NT2/D1 (cell line): ENCODE measurements around the gene RNH1.

Experiments used
- SUZ12 ChIP-seq: IDR thresholded peaks from 2 replicates; pipeline ENCODE4 v1.6.1; 2011; ENCODE audit not compliant: insufficient read length, insufficient read depth; ENCODE audit errors: extremely low read depth
- YY1 ChIP-seq: IDR thresholded peaks from 2 replicates; pipeline ENCODE4 v1.6.1; 2011; ENCODE audit not compliant: insufficient read length, insufficient read depth

- no peak for TF ChIP-seq YY1
- no peak for TF ChIP-seq SUZ12
Measured at GRCh38 chr11:445765-446588, 61.1 kb downstream of the RNH1 start.
